ENCODE results near the gene SERPINH1.

DNA sequence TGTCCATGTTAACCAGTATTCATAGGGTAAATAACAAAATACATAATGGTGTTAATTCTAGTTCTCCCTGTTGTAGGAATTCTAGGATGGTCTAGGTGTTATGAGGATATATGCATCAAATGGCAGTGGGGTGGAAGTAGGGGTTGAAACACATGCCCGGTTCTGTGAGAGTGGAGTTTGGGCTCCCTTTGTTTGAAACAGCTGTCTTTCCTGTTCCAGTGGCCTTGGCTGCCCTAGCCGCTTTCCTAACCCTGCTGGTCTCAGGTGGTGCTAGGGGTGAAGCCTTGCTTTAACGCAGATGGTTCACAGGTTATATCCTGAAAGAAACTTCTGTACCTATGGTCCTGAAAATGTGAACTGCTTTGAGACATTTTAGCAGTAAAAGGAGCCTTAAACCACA is 38.3 kb downstream of the SERPINH1 start:
- TF ChIP-seq POLR2A (IDR thresholded peaks at IDR 0.05; ENCODE audit: low read depth, low read length) (no peak), MYC (IDR thresholded peaks at IDR 0.05; ENCODE audit: low read depth, low read length) (no peak), EZH2 (IDR thresholded peaks at IDR 0.05; ENCODE audit: borderline replicate concordance, low read depth, low read length, severe bottlenecking) (no peak), POLR2AphosphoS5 (IDR thresholded peaks at IDR 0.05; ENCODE audit: insufficient read depth, low read depth, low read length) (no peak), FOS (IDR thresholded peaks at IDR 0.05; ENCODE audit: borderline replicate concordance, insufficient read depth, low read length) (no peak), GATA2 (IDR thresholded peaks at IDR 0.05; ENCODE audit: insufficient read depth, insufficient read length, low read depth, low read length) (no peak), JUN (IDR thresholded peaks at IDR 0.05; ENCODE audit: borderline replicate concordance, insufficient read depth, insufficient read length, low read depth) (no peak)
- TF ChIP-seq, protein P1, sequence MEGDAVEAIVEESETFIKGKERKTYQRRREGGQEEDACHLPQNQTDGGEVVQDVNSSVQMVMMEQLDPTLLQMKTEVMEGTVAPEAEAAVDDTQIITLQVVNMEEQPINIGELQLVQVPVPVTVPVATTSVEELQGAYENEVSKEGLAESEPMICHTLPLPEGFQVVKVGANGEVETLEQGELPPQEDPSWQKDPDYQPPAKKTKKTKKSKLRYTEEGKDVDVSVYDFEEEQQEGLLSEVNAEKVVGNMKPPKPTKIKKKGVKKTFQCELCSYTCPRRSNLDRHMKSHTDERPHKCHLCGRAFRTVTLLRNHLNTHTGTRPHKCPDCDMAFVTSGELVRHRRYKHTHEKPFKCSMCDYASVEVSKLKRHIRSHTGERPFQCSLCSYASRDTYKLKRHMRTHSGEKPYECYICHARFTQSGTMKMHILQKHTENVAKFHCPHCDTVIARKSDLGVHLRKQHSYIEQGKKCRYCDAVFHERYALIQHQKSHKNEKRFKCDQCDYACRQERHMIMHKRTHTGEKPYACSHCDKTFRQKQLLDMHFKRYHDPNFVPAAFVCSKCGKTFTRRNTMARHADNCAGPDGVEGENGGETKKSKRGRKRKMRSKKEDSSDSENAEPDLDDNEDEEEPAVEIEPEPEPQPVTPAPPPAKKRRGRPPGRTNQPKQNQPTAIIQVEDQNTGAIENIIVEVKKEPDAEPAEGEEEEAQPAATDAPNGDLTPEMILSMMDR (IDR thresholded peaks at IDR 0.05; ENCODE audit: extremely low read depth in 1 of 2, insufficient read depth in 1 of 2, low read depth in 1 of 2, low read length in 2 of 2): no peak
- TF ChIP-seq, protein P2, sequence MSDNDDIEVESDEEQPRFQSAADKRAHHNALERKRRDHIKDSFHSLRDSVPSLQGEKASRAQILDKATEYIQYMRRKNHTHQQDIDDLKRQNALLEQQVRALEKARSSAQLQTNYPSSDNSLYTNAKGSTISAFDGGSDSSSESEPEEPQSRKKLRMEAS (IDR thresholded peaks at IDR 0.05; ENCODE audit: insufficient read depth, insufficient read length): no peak
